Stimulated activated CD4-positive, alpha-beta T cell treated with anti-CD3 and anti-CD28 coated beads, Interleukin-15, amount 100 ng/mL, for 24 hours (primary cell): ENCODE measurements around the gene GBF1.
A peak's percentile ranks its signal among the peaks of the same experiment; 100 is the strongest.
"Not testable (repeated sequence)": the region's sequence is repeated elsewhere in the genome, so short reads cannot be mapped to it uniquely, and the experiment has no call there.

ENCODE experiments used
- DNase-seq: peaks from one replicate; pipeline ENCODE4 v3.0.0-alpha.2; 2020

GBF1 gene

GRCh38 chr10:102234888-102235597 lies 10.3 kb upstream of the GBF1 start:
- no peak for DNase-seq

GRCh38 chr10:102235598-102235920 lies 9.8 kb upstream of the GBF1 start:
- no peak for DNase-seq

- DNase-seq = no peak
Observed at GRCh38 chr10:102236006-102236405, 9.3 kb upstream of the GBF1 start.

GRCh38 chr10:102237711-102238252 lies 7.5 kb upstream of the GBF1 start:
- DNase-seq = no peak

- no peak for DNase-seq
Observed at GRCh38 chr10:102240467-102241031, 4.8 kb upstream of the GBF1 start.

GRCh38 chr10:102241032-102241443 lies 4.3 kb upstream of the GBF1 start:
- DNase-seq = no peak

GRCh38 chr10:102241444-102242117 lies 3.8 kb upstream of the GBF1 start, which contains the start of gene PITX3:
PITX3 (minus strand) TSS chr10:102241512; CDS start chr10:102232080, 9,432 bp downstream.
- peak; percentile 96 for DNase-seq

GRCh38 chr10:102242118-102242485 lies 3.2 kb upstream of the GBF1 start:
- DNase-seq = no peak

- no peak for DNase-seq
Observed at GRCh38 chr10:102243309-102243708, 2.0 kb upstream of the GBF1 start.

GRCh38 chr10:102245932-102246251 lies 560 bp downstream of the GBF1 start:
- DNase-seq = no peak

GRCh38 chr10:102246261-102246660 lies 929 bp downstream of the GBF1 start:
- no peak for DNase-seq

- no peak for DNase-seq
Observed at GRCh38 chr10:102247734-102248133, 2.4 kb downstream of the GBF1 start.

- not testable (repeated sequence) for DNase-seq
Observed at GRCh38 chr10:102252508-102252907, 7.2 kb downstream of the GBF1 start.

GRCh38 chr10:102254426-102254825 lies 9.1 kb downstream of the GBF1 start:
- no peak for DNase-seq

GRCh38 chr10:102255404-102255803 lies 10.1 kb downstream of the GBF1 start:
- DNase-seq = no peak

GRCh38 chr10:102261196-102261595 lies 15.9 kb downstream of the GBF1 start:
- DNase-seq = no peak

GRCh38 chr10:102261842-102262241 lies 16.5 kb downstream of the GBF1 start:
- no peak for DNase-seq

GRCh38 chr10:102262744-102263370 lies 17.5 kb downstream of the GBF1 start:
- no peak for DNase-seq

- no peak for DNase-seq
Observed at GRCh38 chr10:102264371-102264770, 19.0 kb downstream of the GBF1 start.

GRCh38 chr10:102266670-102267069 lies 21.3 kb downstream of the GBF1 start:
- no peak for DNase-seq

- DNase-seq = no peak
Observed at GRCh38 chr10:102267748-102268147, 22.4 kb downstream of the GBF1 start.

- no peak for DNase-seq
Observed at GRCh38 chr10:102268375-102268888, 23.1 kb downstream of the GBF1 start.

GRCh38 chr10:102269017-102269416 lies 23.7 kb downstream of the GBF1 start:
- DNase-seq = no peak

GRCh38 chr10:102274062-102274461 lies 28.7 kb downstream of the GBF1 start:
- no peak for DNase-seq
